Stimulated activated CD4-positive, alpha-beta T cell treated with anti-CD3 and anti-CD28 coated beads, Interleukin-2, amount 100 ng/mL, for 24 hours (primary cell): ENCODE results near the gene CYP4X1.
"Not testable (repeated sequence)": the region's sequence is repeated elsewhere in the genome, so short reads cannot be mapped to it uniquely, and the experiment has no call there.

ENCODE experiments used
- DNase-seq, 2 donors: peaks; one replicate each; pipeline ENCODE4 v3.0.0-alpha.2; 2020

Gene CYP4X1

GRCh38 chr1:47023268-47024140 lies at the start of gene CYP4X1:
TSS of gene CYP4X1 (plus strand) at chr1:47023669. CDS start at chr1:47023818, 149 bp downstream.
- no peak for DNase-seq

- DNase-seq, result no peak
Observed at GRCh38 chr1:46983166-46983829, 40.2 kb upstream of the CYP4X1 start.

- no peak for DNase-seq
Observed at GRCh38 chr1:46983830-46984586, 39.5 kb upstream of the CYP4X1 start.

GRCh38 chr1:46990541-46990940 lies 32.9 kb upstream of the CYP4X1 start:
- DNase-seq, result not testable (repeated sequence)

GRCh38 chr1:46991083-46991923 lies 32.2 kb upstream of the CYP4X1 start:
- DNase-seq, result no peak

GRCh38 chr1:46996659-46997281 lies 26.7 kb upstream of the CYP4X1 start:
- DNase-seq, result no peak

GRCh38 chr1:47002211-47002610 lies 21.3 kb upstream of the CYP4X1 start:
- DNase-seq, result no peak

GRCh38 chr1:47003896-47004403 lies 19.5 kb upstream of the CYP4X1 start:
- no peak for DNase-seq

- DNase-seq, result not testable (repeated sequence)
Observed at GRCh38 chr1:47006437-47006836, 17.0 kb upstream of the CYP4X1 start.

GRCh38 chr1:47013293-47013692 lies 10.2 kb upstream of the CYP4X1 start:
- DNase-seq, result no peak

GRCh38 chr1:47021070-47021469 lies 2.4 kb upstream of the CYP4X1 start:
- no peak for DNase-seq

GRCh38 chr1:47024141-47024801 lies 802 bp downstream of the CYP4X1 start:
- no peak for DNase-seq

- no peak for DNase-seq
Observed at GRCh38 chr1:47030170-47030805, 6.8 kb downstream of the CYP4X1 start.

GRCh38 chr1:47031059-47031458 lies 7.6 kb downstream of the CYP4X1 start:
- no peak for DNase-seq

- DNase-seq, result no peak
Observed at GRCh38 chr1:47031585-47031984, 8.1 kb downstream of the CYP4X1 start.

GRCh38 chr1:47036764-47037163 lies 13.3 kb downstream of the CYP4X1 start:
- no peak for DNase-seq

GRCh38 chr1:47059376-47059775 lies 35.9 kb downstream of the CYP4X1 start:
- DNase-seq, result no peak

- no peak for DNase-seq
Observed at GRCh38 chr1:47067097-47067594, 43.7 kb downstream of the CYP4X1 start, which contains the start of gene CYP4Z1. TSS of gene CYP4Z1 (plus strand) at chr1:47067231. CDS start at chr1:47067491, 260 bp downstream.

GRCh38 chr1:47069080-47069479 lies 45.6 kb downstream of the CYP4X1 start:
- DNase-seq, result not testable (repeated sequence)

GRCh38 chr1:47069509-47069908 lies 46.0 kb downstream of the CYP4X1 start:
- not testable (repeated sequence) for DNase-seq
